A673 (cell line): ENCODE data around the gene TRAF7. TPM values are rescaled to one million over a fixed set of nuclear protein-coding genes. Genes with fewer than 3 reads are reported as not detected.

Source experiments
- BruUV-seq: library from RNA; stranded (reverse); fragments of 400-500 nt; replicated peaks from 2 replicates; lab custom pipeline; 2021; lab: Mats Ljungman, UMichigan
- CTCF ChIA-PET: fragments of 300-600 bp; sonication (Branson Sonifier 250); formaldehyde crosslinking; loops from one replicate; lab custom pipeline; 2022; ENCODE audit warnings: antibody characterized with exemption; lab: Charles Lee
- POLR2A ChIA-PET: fragments of 300-600 bp; sonication (Branson Sonifier 250); formaldehyde crosslinking; loops from one replicate; lab custom pipeline; 2022; ENCODE audit warnings: antibody characterized with exemption; ENCODE audit not compliant: low non-redundant PET; lab: Charles Lee
- DNase-seq: peaks from one replicate; pipeline ENCODE4 v3.0.0-alpha.2; 2015; ENCODE audit warnings: low spot score
- H3K27ac ChIP-seq: fragments of 200-600 bp; sonication (generic); 2 replicates; pipeline ENCODE4 v1.5.1; 2016; ENCODE audit warnings: mixed run types, low read depth, mild to moderate bottlenecking, mixed read lengths, antibody characterized with exemption, low read length; ENCODE audit not compliant: poor library complexity, severe bottlenecking
- H3K27me3 ChIP-seq: fragments of 200-600 bp; sonication (generic); replicated peaks from 2 replicates; pipeline ENCODE4 v1.6.1; 2017; ENCODE audit warnings: mixed run types, low read depth, mild to moderate bottlenecking, mixed read lengths, antibody characterized with exemption, low read length; ENCODE audit not compliant: insufficient read depth, poor library complexity
- H3K36me3 ChIP-seq: fragments of 200-600 bp; sonication (generic); 2 replicates; pipeline ENCODE4 v1.6.1; 2016; ENCODE audit warnings: mixed run types, mild to moderate bottlenecking, mixed read lengths, antibody characterized with exemption, low read length; ENCODE audit not compliant: insufficient read depth, poor library complexity, severe bottlenecking
- H3K4me1 ChIP-seq: fragments of 200-600 bp; sonication (generic); 2 replicates; pipeline ENCODE4 v1.6.1; 2017; ENCODE audit warnings: mixed run types, mild to moderate bottlenecking, mixed read lengths, antibody characterized with exemption, low read length; ENCODE audit not compliant: insufficient read depth, poor library complexity, severe bottlenecking
- H3K4me3 ChIP-seq: fragments of 200-600 bp; sonication (generic); 2 replicates; pipeline ENCODE4 v1.5.1; 2016; ENCODE audit warnings: low read depth, mixed run types, mild to moderate bottlenecking, mixed read lengths, low read length; ENCODE audit not compliant: poor library complexity, severe bottlenecking
- H3K9me3 ChIP-seq: fragments of 200-600 bp; sonication (generic); 2 replicates; pipeline ENCODE4 v1.6.1; 2016; ENCODE audit warnings: mixed run types, low read depth, mild to moderate bottlenecking, mixed read lengths, antibody characterized with exemption, low read length; ENCODE audit not compliant: poor library complexity, severe bottlenecking
- CTCF ChIP-seq: fragments of 300-800, 200-600 bp; sonication (generic); conservative IDR thresholded peaks from 2 replicates; pipeline ENCODE4 v1.5.1; 2017; ENCODE audit warnings: low read depth, mild to moderate bottlenecking, antibody characterized with exemption, low read length, moderate library complexity, mixed read lengths
- EZH2 ChIP-seq: fragments of 200-600 bp; sonication (generic); IDR thresholded peaks from 2 replicates; pipeline ENCODE4 v1.6.1; 2017; ENCODE audit warnings: borderline replicate concordance, low read depth, mild to moderate bottlenecking, mixed read lengths, antibody characterized with exemption, low read length; ENCODE audit not compliant: poor library complexity, severe bottlenecking
- intact Hi-C: fragments of 100-400 bp; cut with micrococcal nuclease; formaldehyde crosslinking; loops from one replicate; pipeline ENCODE4 v1.10.0; 2022; ENCODE audit not compliant: unreplicated experiment
- total RNA-seq: library from RNA; stranded (reverse); gene quantifications from 2 replicates; pipeline ENCODE4 v1.2.3, GENCODE V29; 2021

Gene TRAF7
- total RNA-seq, 1 experiment from 2014 or later = 96.7 TPM

DNA sequence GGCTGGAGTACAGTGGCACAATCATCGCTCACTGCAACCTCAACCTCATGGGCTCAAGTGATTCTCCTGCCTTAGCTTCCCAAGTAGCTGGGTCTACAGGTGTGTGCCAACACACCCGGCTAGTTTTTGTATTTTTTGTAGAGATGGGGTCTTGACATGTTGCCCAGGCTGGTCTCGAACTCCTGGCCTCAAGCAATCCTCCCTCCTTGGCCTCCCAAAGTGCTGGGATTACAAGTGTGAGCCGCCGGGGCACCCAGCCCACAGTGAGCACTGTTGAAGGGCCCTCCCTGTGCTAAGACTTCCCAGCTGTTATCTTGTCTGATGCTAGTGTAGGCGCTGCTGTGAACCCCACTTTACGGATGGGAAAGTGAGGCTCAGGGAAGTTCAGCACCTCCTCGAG lies 32.8 kb downstream of the TRAF7 start:
- no peaks in the 10 kb centered on the region for H3K27me3 ChIP-seq
- no peaks in the 10 kb centered on the region for H3K36me3 ChIP-seq
- H3K4me3 ChIP-seq = no peak overlapping the region
- no peak overlapping the region for H3K27ac ChIP-seq
- H3K9me3 ChIP-seq = no peaks in the 10 kb centered on the region
- ChIA-PET CTCF (no interaction called here), POLR2A (no interaction called here)
- intact Hi-C loops = no loop called here
- TF ChIP-seq CTCF = no peak
- no peak for TF ChIP-seq EZH2
- no TSS peak for BruUV-seq
- H3K4me1 ChIP-seq = no peaks in the 10 kb centered on the region
- DNase-seq = no peak

DNA sequence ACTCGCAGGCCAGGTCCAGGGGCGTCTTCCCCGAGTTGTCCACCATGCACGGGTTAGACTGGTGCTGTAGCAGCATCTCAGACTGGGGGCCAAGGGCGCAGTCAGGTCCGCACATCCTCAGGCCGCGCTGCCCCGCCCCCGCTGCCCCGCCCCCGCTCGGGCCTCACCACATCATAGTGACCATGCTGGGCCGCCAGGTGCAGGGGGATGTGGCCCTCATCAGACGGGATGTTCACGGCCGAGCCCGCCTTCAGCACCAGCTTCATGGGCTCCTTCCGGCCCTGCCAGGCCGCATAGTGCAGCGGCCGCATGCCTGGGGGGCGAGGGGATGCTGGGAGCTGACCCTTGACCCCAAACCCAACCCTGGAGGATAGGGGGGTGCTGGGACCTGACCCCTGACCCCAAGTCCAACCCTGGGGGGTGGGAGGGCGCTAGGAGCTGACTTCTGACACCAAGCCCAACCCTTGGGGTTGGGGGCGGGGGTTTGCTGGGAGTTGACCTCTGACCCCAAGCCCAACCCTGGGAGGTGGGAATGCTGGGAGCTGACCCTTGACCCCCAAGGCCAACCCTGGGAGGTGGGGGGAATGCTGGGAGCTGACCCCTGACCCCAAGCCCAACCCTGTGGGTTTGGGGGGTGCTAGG lies 33.8 kb downstream of the TRAF7 start:
- no peaks in the 10 kb centered on the region for H3K9me3 ChIP-seq
- CTCF ChIA-PET = interaction anchor here (0.6 kb wide), 1 partner anchor 9 kb away, joined by 3 read pairs; no protein-coding TSS in a partner anchor
- H3K36me3 ChIP-seq = no peaks in the 10 kb centered on the region
- no peak overlapping the region for H3K4me3 ChIP-seq
- TF ChIP-seq CTCF (no peak), EZH2 (no peak)
- no TSS peak for BruUV-seq
- intact Hi-C loops = no loop called here
- H3K27me3 ChIP-seq = no peaks in the 10 kb centered on the region
- H3K27ac ChIP-seq = no peak overlapping the region
- no peaks in the 10 kb centered on the region for H3K4me1 ChIP-seq
- POLR2A ChIA-PET = no interaction called here
- DNase-seq = no peak

GRCh38 chr16:2190002-2190658 lies 34.5 kb downstream of the TRAF7 start:
- Histone ChIP-seq H3K27me3 (peaks cover 3% of the 10 kb centered on the region), H3K27ac (no peak overlapping the region), H3K9me3 (no peaks in the 10 kb centered on the region), H3K36me3 (no peaks in the 10 kb centered on the region), H3K4me1 (no peaks in the 10 kb centered on the region), H3K4me3 (no peak overlapping the region)
- ChIA-PET POLR2A (no interaction called here), CTCF (no interaction called here)
- no peak for DNase-seq
- no TSS peak for BruUV-seq
- no peak for TF ChIP-seq CTCF
- TF ChIP-seq EZH2 = no peak
- intact Hi-C loops = no loop called here
